ENCODE data around the gene FBXL7. TPM values are rescaled to one million over a fixed set of nuclear protein-coding genes. Genes with fewer than 3 reads are reported as not detected.

The FBXL7 gene
- polyA plus RNA-seq, 1 donor (not counting 4 experiments of a cell fraction or from before 2014, with no cell fraction given): 0.22 TPM

GRCh38 chr5:15748266-15748665, 248.3 kb downstream of the FBXL7 start:
- no peaks in the 10 kb centered on the region for H3K27me3 ChIP-seq (ENCODE audit: control insufficient read depth, extremely low read depth, insufficient read depth, low read length)
- FAIRE-seq (no peak), DNase-seq (ENCODE audit: low read depth, low spot score) (no peak)
- no peak overlapping the region for H3K9ac ChIP-seq (ENCODE audit: control insufficient read depth, extremely low read depth, insufficient read depth, low read length)
- no peaks in the 10 kb centered on the region for H3K9me1 ChIP-seq (ENCODE audit: control insufficient read depth, extremely low read depth, insufficient read depth, low read length)
- no peak overlapping the region for H2AFZ ChIP-seq (ENCODE audit: control insufficient read depth, low read length)
- no peaks in the 10 kb centered on the region for H3K79me2 ChIP-seq (ENCODE audit: control insufficient read depth, insufficient read depth, low read length)
- H4K20me1 ChIP-seq (ENCODE audit: control insufficient read depth, extremely low read depth, insufficient read depth, low read length): no peaks in the 10 kb centered on the region
- no peaks in the 10 kb centered on the region for H3K9me3 ChIP-seq (ENCODE audit: control insufficient read depth, low read depth, low read length)
- dilution Hi-C loops (cut with MboI; ENCODE audit: extremely low pct_ligation_motif_present, low sequenced_read_pairs): no loop called here
- H3K4me2 ChIP-seq (ENCODE audit: control insufficient read depth, extremely low read depth, insufficient read depth, low read depth, low read length): no peak overlapping the region
- no peak overlapping the region for H3K27ac ChIP-seq (ENCODE audit: control insufficient read depth, insufficient read depth, low read length)
- H3K4me1 ChIP-seq (ENCODE audit: control insufficient read depth, extremely low read depth, insufficient read depth, low read length): no peaks in the 10 kb centered on the region
- TF ChIP-seq CTCF (optimal IDR thresholded peaks at IDR 0.05 in 1 of 3, IDR thresholded peaks at IDR 0.05 in 1 of 3, conservative IDR thresholded peaks at IDR 0.05 in 1 of 3; ENCODE audit: extremely low read depth in 1 of 3, insufficient read depth in 2 of 3, low read length in 3 of 3): no peak
- TF ChIP-seq EZH2 (IDR thresholded peaks at IDR 0.05; ENCODE audit: low read length): no peak
- H3K36me3 ChIP-seq (ENCODE audit: control insufficient read depth in 2 of 2, extremely low read depth in 1 of 2, insufficient read depth in 2 of 2, low read length in 2 of 2): no peaks in the 10 kb centered on the region
- no peak overlapping the region for H3K4me3 ChIP-seq (ENCODE audit: control insufficient read depth in 2 of 3, extremely low read depth in 1 of 3, insufficient read depth in 2 of 3, low read depth in 1 of 3, low read length in 3 of 3)

GRCh38 chr5:15752663-15753285, 252.8 kb downstream of the FBXL7 start:
- no peaks in the 10 kb centered on the region for H3K36me3 ChIP-seq (ENCODE audit: control insufficient read depth in 2 of 2, extremely low read depth in 1 of 2, insufficient read depth in 2 of 2, low read length in 2 of 2)
- TF ChIP-seq EZH2 (IDR thresholded peaks at IDR 0.05; ENCODE audit: low read length) (no peak), CTCF (optimal IDR thresholded peaks at IDR 0.05 in 1 of 3, IDR thresholded peaks at IDR 0.05 in 1 of 3, conservative IDR thresholded peaks at IDR 0.05 in 1 of 3; ENCODE audit: extremely low read depth in 1 of 3, insufficient read depth in 2 of 3, low read length in 3 of 3) (no peak)
- H3K9ac ChIP-seq (ENCODE audit: control insufficient read depth, extremely low read depth, insufficient read depth, low read length): no peak overlapping the region
- H3K9me3 ChIP-seq (ENCODE audit: control insufficient read depth, low read depth, low read length): no peaks in the 10 kb centered on the region
- H2AFZ ChIP-seq (ENCODE audit: control insufficient read depth, low read length): no peak overlapping the region
- no peak overlapping the region for H3K4me3 ChIP-seq (ENCODE audit: control insufficient read depth in 2 of 3, extremely low read depth in 1 of 3, insufficient read depth in 2 of 3, low read depth in 1 of 3, low read length in 3 of 3)
- H4K20me1 ChIP-seq (ENCODE audit: control insufficient read depth, extremely low read depth, insufficient read depth, low read length): no peaks in the 10 kb centered on the region
- H3K27ac ChIP-seq (ENCODE audit: control insufficient read depth, insufficient read depth, low read length): no peak overlapping the region
- no peaks in the 10 kb centered on the region for H3K4me1 ChIP-seq (ENCODE audit: control insufficient read depth, extremely low read depth, insufficient read depth, low read length)
- DNase-seq (ENCODE audit: low read depth, low spot score): no peak
- dilution Hi-C loops (cut with MboI; ENCODE audit: extremely low pct_ligation_motif_present, low sequenced_read_pairs): no loop called here
- no peaks in the 10 kb centered on the region for H3K79me2 ChIP-seq (ENCODE audit: control insufficient read depth, insufficient read depth, low read length)
- H3K4me2 ChIP-seq (ENCODE audit: control insufficient read depth, extremely low read depth, insufficient read depth, low read depth, low read length): no peak overlapping the region
- FAIRE-seq: no peak
- H3K27me3 ChIP-seq (ENCODE audit: control insufficient read depth, extremely low read depth, insufficient read depth, low read length): no peaks in the 10 kb centered on the region
- no peaks in the 10 kb centered on the region for H3K9me1 ChIP-seq (ENCODE audit: control insufficient read depth, extremely low read depth, insufficient read depth, low read length)
